Effector memory CD8-positive, alpha-beta T cell (primary cell): ENCODE data around the gene RNF168.
"Not testable (repeated sequence)": the region's sequence is repeated elsewhere in the genome, so short reads cannot be mapped to it uniquely, and the experiment has no call there.

Experiments used
- ATAC-seq: fragments of 150-1000 bp; cut with Tn5 transposase; replicated peaks from 2 replicates; pipeline ENCODE4 v1.10.0; 2021; ENCODE audit warnings: mild to moderate bottlenecking, moderate library complexity
- DNase-seq, 3 experiments: peaks; one replicate each; pipeline ENCODE4 v3.0.0; 2021
- H3K27ac Mint-ChIP-seq, 2 donors: one replicate each; pipeline ENCODE4 v1.8.0; 2022; ENCODE audit warnings: mild to moderate bottlenecking in 2 of 2, mixed read lengths in 2 of 2, moderate library complexity in 2 of 2
- H3K27me3 Mint-ChIP-seq, 2 donors: one replicate each; pipeline ENCODE4 v1.8.0; 2022; ENCODE audit warnings: mixed read lengths in 2 of 2
- H3K36me3 Mint-ChIP-seq: one replicate; pipeline ENCODE4 v1.8.0; 2022; ENCODE audit warnings: mild to moderate bottlenecking, moderate library complexity, mixed read lengths; ENCODE audit not compliant: insufficient read depth
- H3K4me1 Mint-ChIP-seq, 2 donors: one replicate each; pipeline ENCODE4 v1.8.0; 2022; ENCODE audit warnings: low read depth in 2 of 2, mixed read lengths in 2 of 2
- H3K4me3 Mint-ChIP-seq, 2 donors: one replicate each; pipeline ENCODE4 v1.8.0; 2022; ENCODE audit warnings: mild to moderate bottlenecking in 2 of 2, mixed read lengths in 2 of 2, moderate library complexity in 2 of 2
- H3K9me3 Mint-ChIP-seq, 2 donors: one replicate each; pipeline ENCODE4 v1.8.0; 2022; ENCODE audit warnings: mixed read lengths in 2 of 2
- total RNA-seq, 9 experiments: gene quantifications; one replicate each; lab custom pipeline; 2026; lab: John Stamatoyannopoulos, UW

Gene RNF168
- 52.3 to 248 (median 75.3) reads per million in 9 experiments for total RNA-seq

DNA sequence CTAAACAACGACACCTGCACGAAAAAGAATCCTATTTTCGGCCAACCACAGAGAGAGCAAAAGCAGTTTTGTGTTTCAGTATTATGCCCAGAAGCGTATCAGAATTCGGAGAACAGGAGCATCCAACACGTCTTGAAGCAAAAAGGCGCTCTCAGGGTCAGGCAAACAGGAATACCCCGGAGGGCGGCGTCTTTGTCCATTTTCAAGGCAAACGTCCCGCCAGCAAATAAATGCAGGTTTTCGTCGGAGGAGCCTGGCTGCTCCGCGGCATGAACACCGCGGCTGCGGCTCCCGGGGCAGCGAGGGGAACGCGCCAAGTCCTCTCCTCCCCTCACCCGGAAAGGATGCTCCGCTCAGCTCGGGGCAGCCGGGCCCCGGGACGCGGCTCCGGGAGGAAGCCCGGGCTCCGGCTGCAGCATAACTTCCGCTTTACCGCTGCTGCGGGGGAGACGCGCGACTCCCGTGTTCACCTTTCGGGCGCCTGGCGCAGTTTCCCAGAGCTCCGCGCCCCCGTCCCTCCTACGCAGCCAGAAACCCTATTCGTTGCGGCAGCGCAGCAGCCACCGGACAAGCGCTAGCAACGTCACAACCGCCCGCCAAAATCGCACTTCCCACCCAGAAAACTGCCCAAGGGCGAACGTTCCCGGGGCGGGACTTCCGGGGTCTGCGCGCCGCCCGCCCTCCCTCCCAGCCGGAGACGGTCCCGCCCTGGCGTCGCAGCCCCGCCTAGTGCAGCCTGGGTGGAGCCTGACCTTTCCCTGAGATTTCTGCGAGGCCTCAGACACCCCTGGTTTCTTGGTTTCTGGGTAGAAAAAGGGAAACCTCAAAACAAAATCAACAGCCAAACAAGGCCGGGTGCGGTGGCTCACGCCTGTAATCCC, at the start of gene RNF168:
TSS of gene RNF168 (minus strand) at position 573 of the 881 bp plus-strand sequence. CDS start 595 bp downstream, outside the sequence.
- H3K27ac Mint-ChIP-seq: peak within 1 kb of the TSS; percentile 96 to 98
- peak; percentile 78 for ATAC-seq
- peak; percentile 75 to 87 (median 86) for DNase-seq
- peaks cover 42% of the 10 kb centered on the region for H3K36me3 Mint-ChIP-seq
- no peaks in the 10 kb centered on the region for H3K9me3 Mint-ChIP-seq
- peaks cover 38 to 44% of the 10 kb centered on the region in 2 donors for H3K4me1 Mint-ChIP-seq
- peak within 1 kb of the TSS; percentile 99 to 100 for H3K4me3 Mint-ChIP-seq
- no peaks in the 10 kb centered on the region for H3K27me3 Mint-ChIP-seq

DNA sequence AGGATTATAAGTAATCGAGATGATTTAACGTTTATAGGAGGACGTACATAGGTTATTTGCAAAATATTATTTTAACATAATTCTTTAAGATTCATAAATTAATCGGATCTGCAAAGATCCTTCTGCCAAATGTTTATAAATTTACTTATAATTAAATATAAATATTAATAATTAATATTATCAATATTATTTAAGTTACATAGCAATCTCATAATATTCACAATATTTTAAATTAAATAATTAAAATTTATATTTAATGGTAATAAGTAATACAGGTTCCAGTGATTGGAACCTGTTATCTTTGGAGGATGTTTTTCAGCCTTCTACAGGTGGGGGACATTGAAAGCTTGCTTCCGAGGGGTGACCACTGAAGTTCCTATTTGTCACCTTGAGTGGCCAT, 48.7 kb upstream of the RNF168 start:
- Mint-ChIP-seq H3K4me3 (no peak overlapping the region), H3K27ac (no peak overlapping the region), H3K27me3 (peaks cover 0 to 5% of the 10 kb centered on the region in 2 donors), H3K4me1 (peaks cover 0 to 2% of the 10 kb centered on the region in 2 donors), H3K9me3 (no peaks in the 10 kb centered on the region), H3K36me3 (peaks cover 16% of the 10 kb centered on the region)
- DNase-seq: no peak
- ATAC-seq: no peak

- not testable (repeated sequence) for DNase-seq, H3K27ac Mint-ChIP-seq, H3K9me3 Mint-ChIP-seq, H3K36me3 Mint-ChIP-seq, H3K4me1 Mint-ChIP-seq, H3K4me3 Mint-ChIP-seq, ATAC-seq, H3K27me3 Mint-ChIP-seq
Measured at GRCh38 chr3:196550172-196550571, 46.6 kb upstream of the RNF168 start.

- peaks cover 0 to 14% of the 10 kb centered on the region in 2 donors for H3K27me3 Mint-ChIP-seq
- not testable (repeated sequence) for DNase-seq, H3K9me3 Mint-ChIP-seq, H3K36me3 Mint-ChIP-seq, H3K4me3 Mint-ChIP-seq, ATAC-seq, H3K27ac Mint-ChIP-seq, H3K4me1 Mint-ChIP-seq
Measured at GRCh38 chr3:196549312-196549711, 45.7 kb upstream of the RNF168 start.

DNA sequence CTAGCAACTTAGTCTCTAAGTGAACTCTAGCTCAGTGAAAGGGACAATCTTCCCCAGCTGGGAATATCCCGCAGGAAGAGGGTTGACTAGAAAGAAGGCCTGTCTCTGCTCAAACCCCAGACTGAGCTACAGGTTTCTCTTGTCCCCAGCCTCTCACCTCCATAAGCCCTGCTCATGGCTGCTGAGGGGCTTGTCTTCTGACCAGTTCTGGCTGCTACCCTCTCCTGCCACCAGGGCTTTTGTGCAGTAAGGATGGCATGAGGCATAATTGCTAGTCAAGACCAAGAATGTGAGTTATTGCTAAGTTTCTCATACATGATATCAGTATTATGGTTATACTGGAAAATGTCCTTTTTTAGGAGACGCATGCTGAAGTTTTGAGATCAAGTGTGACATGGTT, 43.5 kb upstream of the RNF168 start:
- no peak for ATAC-seq
- H3K27me3 Mint-ChIP-seq: peaks cover 0 to 20% of the 10 kb centered on the region in 2 donors
- DNase-seq: no peak
- H3K4me3 Mint-ChIP-seq: no peak overlapping the region
- H3K9me3 Mint-ChIP-seq: no peaks in the 10 kb centered on the region
- no peak overlapping the region for H3K27ac Mint-ChIP-seq
- H3K36me3 Mint-ChIP-seq: peaks cover 3% of the 10 kb centered on the region
- H3K4me1 Mint-ChIP-seq: no peaks in the 10 kb centered on the region

GRCh38 chr3:196546537-196546936, 43.0 kb upstream of the RNF168 start:
- no peaks in the 10 kb centered on the region for H3K9me3 Mint-ChIP-seq
- DNase-seq (no peak), ATAC-seq (no peak)
- peaks cover 0 to 20% of the 10 kb centered on the region in 2 donors for H3K27me3 Mint-ChIP-seq
- no peaks in the 10 kb centered on the region for H3K4me1 Mint-ChIP-seq
- peaks cover 3% of the 10 kb centered on the region for H3K36me3 Mint-ChIP-seq
- H3K27ac Mint-ChIP-seq: no peak overlapping the region
- H3K4me3 Mint-ChIP-seq: no peak overlapping the region

GRCh38 chr3:196544491-196544992, 41.0 kb upstream of the RNF168 start:
- Mint-ChIP-seq H3K36me3 (no peaks in the 10 kb centered on the region), H3K9me3 (no peaks in the 10 kb centered on the region), H3K27me3 (peaks cover 0 to 20% of the 10 kb centered on the region in 2 donors), H3K4me3 (no peak overlapping the region), H3K4me1 (no peaks in the 10 kb centered on the region), H3K27ac (no peak overlapping the region)
- ATAC-seq (no peak), DNase-seq (no peak)

DNA sequence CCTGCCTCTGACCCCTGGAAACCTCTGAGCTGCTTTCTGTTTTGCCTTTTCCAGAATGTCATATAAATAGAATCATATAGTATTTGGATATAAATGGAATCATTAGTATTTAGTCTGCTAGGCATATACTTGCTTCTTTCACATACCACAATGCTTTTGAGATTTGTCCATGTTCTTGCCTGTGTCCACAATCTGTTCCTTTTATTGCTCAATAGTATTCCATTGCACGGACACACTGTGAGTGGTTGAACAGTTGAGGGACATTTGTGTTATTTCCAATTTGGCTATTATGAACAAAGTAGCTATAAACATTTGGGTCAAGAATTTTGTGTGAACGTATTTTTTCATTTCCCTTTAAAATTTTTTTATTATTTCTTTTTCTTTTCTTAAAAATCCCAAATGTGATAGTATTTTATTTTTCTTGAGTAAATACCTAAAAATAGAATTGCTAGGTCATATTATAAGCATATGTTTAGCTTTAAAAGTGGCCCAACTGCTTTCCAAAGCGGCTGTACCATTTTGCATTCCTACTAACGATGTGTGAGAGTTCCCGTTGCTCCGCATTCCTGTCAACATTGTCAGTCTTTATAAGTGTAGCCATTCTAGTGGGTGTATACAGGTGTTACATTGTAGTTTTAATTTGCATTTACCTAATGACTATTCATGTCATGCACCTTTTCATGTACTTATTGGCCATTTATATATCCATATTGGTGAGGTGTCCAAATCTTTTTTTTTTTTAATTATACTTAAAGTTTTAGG, 38.3 kb upstream of the RNF168 start:
- Mint-ChIP-seq H3K4me3 (no peak overlapping the region), H3K27ac (no peak overlapping the region), H3K36me3 (no peaks in the 10 kb centered on the region), H3K27me3 (peaks cover 9 to 20% of the 10 kb centered on the region in 2 donors), H3K4me1 (peaks cover 0 to 4% of the 10 kb centered on the region in 2 donors), H3K9me3 (no peaks in the 10 kb centered on the region)
- ATAC-seq: no peak
- no peak for DNase-seq

- DNase-seq (peak; percentile 58 to 60 (median 59)), ATAC-seq (no peak)
- H3K9me3 Mint-ChIP-seq: no peaks in the 10 kb centered on the region
Measured at GRCh38 chr3:196537319-196537984, 33.9 kb upstream of the RNF168 start.

GRCh38 chr3:196533260-196533681, 29.7 kb upstream of the RNF168 start:
- Mint-ChIP-seq H3K9me3 (no peaks in the 10 kb centered on the region), H3K36me3 (no peaks in the 10 kb centered on the region), H3K27me3 (peaks cover 15 to 19% of the 10 kb centered on the region in 2 donors), H3K4me1 (peaks cover 2 to 4% of the 10 kb centered on the region in 2 donors), H3K27ac (no peak overlapping the region), H3K4me3 (no peak overlapping the region)
- no peak for DNase-seq
- ATAC-seq: no peak

More at GRCh38 chr3:196537319-196537984, 33.9 kb upstream of the RNF168 start:
- H3K36me3 Mint-ChIP-seq: no peaks in the 10 kb centered on the region
- peaks cover 0 to 4% of the 10 kb centered on the region in 2 donors for H3K4me1 Mint-ChIP-seq
- no peak overlapping the region for H3K4me3 Mint-ChIP-seq
- peaks cover 9 to 14% of the 10 kb centered on the region in 2 donors for H3K27me3 Mint-ChIP-seq
- no peak overlapping the region for H3K27ac Mint-ChIP-seq

- Mint-ChIP-seq H3K4me1 (peaks cover 0 to 2% of the 10 kb centered on the region in 2 donors), H3K27me3 (peaks cover 9 to 12% of the 10 kb centered on the region in 2 donors), H3K4me3 (no peak overlapping the region), H3K27ac (no peak overlapping the region), H3K36me3 (no peaks in the 10 kb centered on the region), H3K9me3 (no peaks in the 10 kb centered on the region)
- ATAC-seq (no peak), DNase-seq (no peak)
Measured at GRCh38 chr3:196531418-196531817, 27.9 kb upstream of the RNF168 start.

GRCh38 chr3:196528639-196529233, 25.2 kb upstream of the RNF168 start:
- no peak overlapping the region for H3K27ac Mint-ChIP-seq
- DNase-seq (peak; percentile 77 to 86 (median 78)), ATAC-seq (peak; percentile 96)
- peak overlapping the region; percentile 65 to 72 for H3K4me3 Mint-ChIP-seq
- no peaks in the 10 kb centered on the region for H3K9me3 Mint-ChIP-seq
- H3K36me3 Mint-ChIP-seq: no peaks in the 10 kb centered on the region
- peaks cover 9 to 12% of the 10 kb centered on the region in 2 donors for H3K27me3 Mint-ChIP-seq
- peaks cover 0 to 2% of the 10 kb centered on the region in 2 donors for H3K4me1 Mint-ChIP-seq
